Mucosa of gallbladder (tissue), 1 donor: ENCODE data around the gene LONP2. TPM values are rescaled to one million over a fixed set of nuclear protein-coding genes. Genes with fewer than 3 reads are reported as not detected.
"Not testable (repeated sequence)": the region's sequence is repeated elsewhere in the genome, so short reads cannot be mapped to it uniquely, and the experiment has no call there.

Experiments
- DNase-seq: peaks from one replicate; pipeline ENCODE4 v3.0.0-alpha.2; 2020; ENCODE audit warnings: low spot score
- total RNA-seq: library from RNA; stranded (reverse); gene quantifications from one replicate; pipeline ENCODE4 v1.2.1, GENCODE V29; 2021
- donor health status: DM: no; HTN: no; CAD: no.

Gene LONP2
- total RNA-seq, 1 donor from 2014 or later, result 104 TPM

GRCh38 chr16:48340054-48340453 lies 96.0 kb downstream of the LONP2 start:
- DNase-seq, result no peak

GRCh38 chr16:48342591-48342990 lies 98.5 kb downstream of the LONP2 start:
- DNase-seq, result no peak

- no peak for DNase-seq
These were observed 103.2 kb downstream of the LONP2 start for GRCh38 chr16:48347191-48347865.

- DNase-seq, result no peak
These were observed 103.9 kb downstream of the LONP2 start for GRCh38 chr16:48347980-48348379.

GRCh38 chr16:48350736-48351135 lies 106.6 kb downstream of the LONP2 start:
- no peak for DNase-seq

GRCh38 chr16:48352648-48353390 lies 108.7 kb downstream of the LONP2 start:
- no peak for DNase-seq

- DNase-seq, result peak; percentile 80
These were observed 109.6 kb downstream of the LONP2 start for GRCh38 chr16:48353565-48354163.

GRCh38 chr16:48354385-48354784 lies 110.3 kb downstream of the LONP2 start:
- DNase-seq, result not testable (repeated sequence)

GRCh38 chr16:48354877-48355855 lies 111.1 kb downstream of the LONP2 start:
- no peak for DNase-seq

GRCh38 chr16:48356633-48357376 lies 112.7 kb downstream of the LONP2 start:
- no peak for DNase-seq

GRCh38 chr16:48358419-48358818 lies 114.3 kb downstream of the LONP2 start:
- DNase-seq, result no peak

- no peak for DNase-seq
These were observed 115.9 kb downstream of the LONP2 start for GRCh38 chr16:48359983-48360382.

- DNase-seq, result no peak
These were observed 116.9 kb downstream of the LONP2 start for GRCh38 chr16:48361012-48361411.

- DNase-seq, result no peak
These were observed 117.5 kb downstream of the LONP2 start for GRCh38 chr16:48361540-48362144.

GRCh38 chr16:48365025-48365600 lies 121.0 kb downstream of the LONP2 start:
- DNase-seq, result no peak

- peak; percentile 90 for DNase-seq
These were observed 121.6 kb downstream of the LONP2 start for GRCh38 chr16:48365601-48366164.

GRCh38 chr16:48366165-48367093 lies 122.3 kb downstream of the LONP2 start:
- peak; percentile 45 for DNase-seq

GRCh38 chr16:48367441-48368049 lies 123.4 kb downstream of the LONP2 start:
- no peak for DNase-seq
